Endodermal cell (in vitro differentiated cells): ENCODE results near the gene ATP11C. TPM values are rescaled to one million over a fixed set of nuclear protein-coding genes. Genes with fewer than 3 reads are reported as not detected.
"Not testable (repeated sequence)": the region's sequence is repeated elsewhere in the genome, so short reads cannot be mapped to it uniquely, and the experiment has no call there.

ENCODE experiments used
- DNase-seq: peaks from one replicate; pipeline ENCODE4 v3.0.0-alpha.2; 2017
- H3K27ac ChIP-seq: 2 replicates; pipeline ENCODE4 v1.5.1; 2013; ENCODE audit warnings: mild to moderate bottlenecking, low read depth, low read length, moderate library complexity
- H3K27me3 ChIP-seq: 2 replicates; pipeline ENCODE4 v1.6.1; 2013; ENCODE audit warnings: mild to moderate bottlenecking, low read length, moderate library complexity; ENCODE audit not compliant: insufficient read depth, control insufficient read depth, poor library complexity, severe bottlenecking
- H3K36me3 ChIP-seq: 2 replicates; pipeline ENCODE4 v1.7.0; 2013; ENCODE audit warnings: mild to moderate bottlenecking, low read length, moderate library complexity; ENCODE audit not compliant: control insufficient read depth, insufficient read depth
- H3K4me1 ChIP-seq: one replicate; pipeline ENCODE4 v1.7.0; 2013; ENCODE audit warnings: low read length; ENCODE audit not compliant: control insufficient read depth, insufficient read depth
- H3K4me3 ChIP-seq: 2 replicates; pipeline ENCODE4 v1.5.1; 2013; ENCODE audit warnings: mild to moderate bottlenecking, low read length, moderate library complexity
- H3K9ac ChIP-seq: 2 replicates; pipeline ENCODE4 v1.6.1; 2013; ENCODE audit warnings: mild to moderate bottlenecking, low read length, moderate library complexity; ENCODE audit not compliant: poor library complexity, severe bottlenecking; ENCODE audit errors: extremely low read depth
- H3K9me3 ChIP-seq: 2 replicates; pipeline ENCODE4 v1.6.1; 2013; ENCODE audit warnings: mild to moderate bottlenecking, low read length, moderate library complexity; ENCODE audit not compliant: control insufficient read depth
- H3K27ac Mint-ChIP-seq: 2 replicates; pipeline ENCODE4 v1.8.0; 2020; ENCODE audit warnings: mixed read lengths
- H3K27me3 Mint-ChIP-seq: 2 replicates; pipeline ENCODE4 v1.8.0; 2021; ENCODE audit warnings: mild to moderate bottlenecking, mixed read lengths; ENCODE audit not compliant: insufficient read depth
- H3K36me3 Mint-ChIP-seq: 2 replicates; pipeline ENCODE4 v1.8.0; 2020; ENCODE audit warnings: low read depth, mixed read lengths
- H3K4me1 Mint-ChIP-seq: 2 replicates; pipeline ENCODE4 v1.8.0; 2020; ENCODE audit warnings: mixed read lengths
- H3K4me3 Mint-ChIP-seq: 2 replicates; pipeline ENCODE4 v1.8.0; 2020; ENCODE audit warnings: mild to moderate bottlenecking, moderate library complexity, mixed read lengths
- H3K9me3 Mint-ChIP-seq: 2 replicates; pipeline ENCODE4 v1.8.0; 2020; ENCODE audit warnings: mild to moderate bottlenecking, mixed read lengths
- CTCF ChIP-seq: fragments of 200-600 bp; sonication (generic); conservative IDR thresholded peaks from 2 replicates; pipeline ENCODE4 v1.5.0; 2021; ENCODE audit warnings: antibody characterized with exemption, mild to moderate bottlenecking
- WGBS, 2 experiments: methylation state at CpG; one replicate each; pipeline versions ENCODE4 v1.1.5 to v1.1.7; 2013; ENCODE audit warnings: missing lambda C conversion rate in 2 of 2, mixed read lengths in 1 of 2; ENCODE audit not compliant: insufficient coverage in 1 of 2, insufficient read length in 1 of 2; 5-methylcytosine and 5-hydroxymethylcytosine counted together
- total RNA-seq, 2 donors: library from RNA; stranded (reverse); fragmentation: NEBNext Ultra II Directional in 1 of 2; extraction: Animal tissue kit (Norgen Biotek cat#: 25700) in 1 of 2; gene quantifications; 2 replicates in 1 of 2; 3 replicates in 1 of 2; pipeline ENCODE4 v1.2.1, GENCODE V29; 2021

ATP11C gene
- total RNA-seq, 2 donors from 2014 or later = 62.9 to 114 TPM

- Histone ChIP-seq H3K9me3 (no peaks in the 10 kb centered on the region), H3K4me1 (no peaks in the 10 kb centered on the region), H3K36me3 (no peaks in the 10 kb centered on the region), H3K27ac (no peak overlapping the region), H3K4me3 (no peak overlapping the region), H3K27me3 (no peaks in the 10 kb centered on the region), H3K9ac (no peak overlapping the region)
- peak; percentile 69 for TF ChIP-seq CTCF
- Mint-ChIP-seq H3K27me3 (no peaks in the 10 kb centered on the region), H3K9me3 (no peaks in the 10 kb centered on the region), H3K27ac (no peak overlapping the region), H3K4me3 (no peak overlapping the region), H3K36me3 (peaks cover 16% of the 10 kb centered on the region), H3K4me1 (peaks cover 8% of the 10 kb centered on the region)
- WGBS, 2 experiments = 89 to 100% methylated on average over 1 to 5 of the region's 5 CpGs
- DNase-seq = no peak
These were observed 70.6 kb downstream of the ATP11C start for GRCh38 chrX:139862208-139862607.

- H3K4me1 Mint-ChIP-seq = peaks cover 50% of the 10 kb centered on the region
- H3K27me3 Mint-ChIP-seq, H3K4me3 ChIP-seq, H3K27me3 ChIP-seq, H3K4me1 ChIP-seq, DNase-seq, H3K36me3 Mint-ChIP-seq, H3K27ac Mint-ChIP-seq, H3K36me3 ChIP-seq, H3K9ac ChIP-seq, H3K9me3 ChIP-seq, H3K4me3 Mint-ChIP-seq, H3K9me3 Mint-ChIP-seq, H3K27ac ChIP-seq: not testable (repeated sequence)
- WGBS, 2 experiments = 84% methylated on average over 4 of the region's 4 CpGs; no CpG with 5 or more reads in 1 of the 2 experiments
These were observed 76.0 kb downstream of the ATP11C start for GRCh38 chrX:139856826-139857225.

- Histone ChIP-seq H3K27ac (no peak overlapping the region), H3K36me3 (no peaks in the 10 kb centered on the region), H3K4me1 (no peaks in the 10 kb centered on the region), H3K27me3 (no peaks in the 10 kb centered on the region), H3K9me3 (no peaks in the 10 kb centered on the region), H3K4me3 (no peak overlapping the region), H3K9ac (no peak overlapping the region)
- WGBS, 2 experiments = 100% methylated on average over 3 of the region's 3 CpGs; no CpG with 5 or more reads in 1 of the 2 experiments
- Mint-ChIP-seq H3K9me3 (no peaks in the 10 kb centered on the region), H3K27ac (no peak overlapping the region), H3K4me1 (peaks cover 56% of the 10 kb centered on the region), H3K36me3 (no peaks in the 10 kb centered on the region), H3K27me3 (no peaks in the 10 kb centered on the region), H3K4me3 (no peak overlapping the region)
- TF ChIP-seq CTCF = no peak
- DNase-seq = no peak
These were observed 81.1 kb downstream of the ATP11C start for GRCh38 chrX:139851730-139852129.

DNA sequence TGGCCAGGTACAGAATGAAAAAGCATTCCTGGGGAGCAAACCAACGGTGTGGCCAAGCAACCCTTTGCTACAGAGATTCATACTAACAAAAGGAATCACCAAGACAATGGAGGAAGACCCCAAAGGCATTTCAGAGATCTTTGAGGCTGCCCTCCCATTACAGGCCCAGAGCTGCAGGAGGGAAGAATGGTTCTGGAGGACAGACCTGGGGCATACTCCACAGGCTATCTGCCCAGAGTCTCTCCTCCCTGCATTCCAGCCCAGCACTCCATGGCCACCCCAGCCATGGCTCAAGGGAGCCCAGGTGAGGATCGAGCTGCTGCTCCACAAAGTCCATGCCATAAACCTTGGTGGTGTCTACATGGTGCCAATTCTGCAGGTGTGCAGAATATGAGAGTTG is 81.9 kb downstream of the ATP11C start:
- no peaks in the 10 kb centered on the region for H3K9me3 ChIP-seq
- H3K9me3 Mint-ChIP-seq = no peaks in the 10 kb centered on the region
- no peak overlapping the region for H3K27ac Mint-ChIP-seq
- no peaks in the 10 kb centered on the region for H3K27me3 ChIP-seq
- no peak for DNase-seq
- H3K4me1 ChIP-seq = peaks cover under 1% of the 10 kb centered on the region
- H3K27ac ChIP-seq = no peak overlapping the region
- H3K9ac ChIP-seq = no peak overlapping the region
- H3K36me3 Mint-ChIP-seq = no peaks in the 10 kb centered on the region
- no peak overlapping the region for H3K4me3 Mint-ChIP-seq
- no peaks in the 10 kb centered on the region for H3K27me3 Mint-ChIP-seq
- H3K36me3 ChIP-seq = no peaks in the 10 kb centered on the region
- peaks cover 50% of the 10 kb centered on the region for H3K4me1 Mint-ChIP-seq
- H3K4me3 ChIP-seq = no peak overlapping the region
- TF ChIP-seq CTCF = no peak
- 83% methylated on average over 2 of the region's 2 CpGs; no CpG with 5 or more reads in 1 of the 2 experiments for WGBS, 2 experiments
